NCI-H446 (cell line): Measurements from ENCODE around the gene PITPNM3.

Experiments
- DNase-seq, 2 experiments: peaks; one replicate each; lab custom pipeline; 2025; lab: John Stamatoyannopoulos, UW

The PITPNM3 gene

DNA sequence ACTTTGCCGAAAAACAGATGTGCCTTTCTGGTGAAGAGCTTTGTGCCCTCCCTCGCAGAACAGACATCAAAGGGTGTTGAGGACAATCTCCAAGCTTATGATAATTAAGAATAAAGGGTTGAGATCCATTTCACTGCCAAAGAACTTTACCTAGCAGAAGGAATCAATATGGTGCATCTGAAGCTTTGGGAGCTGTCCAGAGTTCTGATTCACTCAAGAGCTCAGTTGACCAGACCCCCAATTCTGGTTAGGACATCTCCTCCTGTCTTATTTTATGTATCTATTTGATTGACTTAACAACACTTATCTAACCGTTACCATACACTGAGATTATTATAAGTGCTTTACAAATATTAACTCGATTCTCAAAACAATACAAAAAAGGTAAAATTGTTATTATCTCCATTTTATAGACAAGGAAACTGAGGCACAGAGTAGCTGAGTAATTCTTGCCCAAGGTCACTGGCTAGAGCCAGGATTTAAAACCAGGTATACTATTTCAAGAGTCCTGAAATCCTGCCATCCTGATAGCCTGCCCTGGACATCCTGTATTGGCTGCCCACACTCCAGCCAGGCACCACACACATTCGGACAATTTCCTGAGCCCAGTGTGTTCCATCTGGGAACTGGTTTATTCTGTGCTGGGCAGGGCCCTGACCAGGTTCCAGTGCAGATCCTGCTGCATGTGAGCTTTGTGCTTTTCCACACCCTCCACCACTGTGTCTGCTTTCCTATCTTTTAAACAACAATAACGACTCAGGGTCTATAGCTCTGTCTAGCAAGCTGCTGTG is 29.8 kb downstream of the PITPNM3 start:
- DNase-seq: no peak

DNA sequence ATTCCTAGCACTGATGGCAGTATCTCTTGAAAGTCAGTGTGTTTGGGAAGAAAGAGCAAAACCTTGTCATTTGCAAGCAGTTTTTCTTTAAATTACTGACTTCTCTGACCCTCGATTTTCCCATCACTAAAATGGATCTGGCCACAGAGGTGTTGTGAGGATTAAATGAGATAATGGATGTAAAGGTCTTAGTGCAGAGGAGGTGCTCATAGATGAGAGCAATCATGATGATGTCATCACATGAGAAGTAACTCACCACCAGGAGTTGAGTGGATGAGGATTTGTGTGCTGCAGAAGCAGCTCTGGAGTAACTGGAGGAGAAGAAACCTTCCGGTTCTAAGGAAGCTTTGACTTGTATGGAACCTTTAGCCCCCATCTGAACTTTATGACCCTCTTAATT is 30.6 kb downstream of the PITPNM3 start:
- DNase-seq: no peak

DNA sequence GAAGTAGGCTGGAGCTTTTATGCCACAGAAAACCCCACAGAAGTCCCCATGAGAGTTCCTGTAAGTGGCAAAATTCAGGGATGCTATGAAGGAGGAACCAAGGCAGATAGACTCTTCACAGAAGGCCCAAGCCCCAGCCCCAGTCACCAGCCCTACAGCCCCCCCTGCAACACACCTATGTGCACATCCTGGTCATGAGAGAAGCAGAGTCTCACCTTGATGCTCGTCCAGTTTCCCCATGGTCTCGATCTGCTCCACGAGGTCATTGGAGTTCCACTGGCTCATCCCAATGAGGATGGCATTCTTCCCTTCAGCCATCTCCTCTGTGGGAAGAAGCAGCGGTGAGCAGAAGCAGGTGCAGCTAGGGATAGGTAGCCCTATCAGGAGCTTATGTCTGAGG is 31.2 kb downstream of the PITPNM3 start:
- no peak for DNase-seq

DNA sequence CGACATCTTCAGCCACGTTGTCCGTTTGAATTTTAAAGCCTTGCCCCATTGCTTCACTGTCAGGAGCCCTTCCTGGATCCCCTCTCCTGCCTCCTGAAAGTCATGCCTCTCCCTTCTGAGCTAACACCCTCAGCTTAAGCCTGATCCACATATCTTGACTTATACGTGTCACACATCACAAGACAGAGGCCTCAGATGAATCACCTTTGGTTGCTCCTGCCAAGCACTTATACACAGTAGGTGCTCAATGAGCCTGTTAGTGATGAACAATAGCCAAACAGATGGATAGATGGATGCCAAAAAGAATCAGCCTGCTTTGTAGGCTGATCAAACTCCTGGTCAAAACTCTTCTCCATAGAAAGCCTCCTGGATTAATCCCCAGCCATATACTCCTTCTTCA is 31.8 kb downstream of the PITPNM3 start:
- peak in 1 of 2 experiments; percentile 14 for DNase-seq

DNA sequence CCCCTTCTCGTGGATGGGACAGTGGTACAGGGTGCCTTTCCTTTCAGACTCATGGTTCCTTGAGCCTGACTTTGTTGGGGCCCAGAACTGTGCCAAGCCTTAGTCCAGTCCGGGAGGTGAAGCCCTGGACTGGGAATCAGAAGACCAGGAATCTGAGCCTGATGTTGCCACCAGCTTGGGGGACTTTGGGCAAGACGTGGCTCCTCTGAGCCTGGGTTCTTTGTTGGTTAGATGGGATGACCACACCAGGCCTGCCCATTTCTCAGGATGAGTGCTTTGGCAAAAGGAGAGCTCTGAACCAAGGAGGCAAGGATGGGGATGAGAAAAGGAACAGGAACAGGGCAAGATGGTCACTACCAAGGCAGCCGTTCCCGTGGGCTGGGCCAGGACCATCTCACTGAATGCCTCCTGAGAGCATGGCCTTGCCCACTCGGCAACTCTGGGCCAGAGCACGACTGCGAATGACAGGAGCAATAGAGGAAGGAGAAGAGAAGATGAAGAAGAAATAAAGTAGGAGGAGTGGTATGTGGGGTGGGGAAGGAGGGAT is 32.5 kb downstream of the PITPNM3 start:
- no peak for DNase-seq

DNA sequence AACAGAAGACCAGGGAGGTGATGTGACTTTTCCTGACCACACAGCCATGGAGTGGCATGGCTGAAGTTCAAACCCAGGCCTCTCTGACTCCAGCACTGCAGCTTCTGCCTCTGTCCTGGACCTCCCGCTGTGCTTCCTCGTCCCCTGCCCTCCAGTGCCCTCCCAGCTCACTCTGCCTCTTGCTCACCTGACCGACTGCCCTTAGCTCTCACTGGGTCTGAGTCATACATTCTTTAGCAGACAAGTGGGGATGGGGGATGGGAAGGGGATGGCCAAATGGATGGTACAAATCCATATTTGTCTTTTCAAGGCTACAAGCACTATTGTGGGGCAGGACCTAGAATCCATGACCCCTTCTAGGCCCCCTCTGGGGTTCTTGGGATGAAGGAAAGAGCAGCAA is 33.0 kb downstream of the PITPNM3 start:
- no peak for DNase-seq

DNA sequence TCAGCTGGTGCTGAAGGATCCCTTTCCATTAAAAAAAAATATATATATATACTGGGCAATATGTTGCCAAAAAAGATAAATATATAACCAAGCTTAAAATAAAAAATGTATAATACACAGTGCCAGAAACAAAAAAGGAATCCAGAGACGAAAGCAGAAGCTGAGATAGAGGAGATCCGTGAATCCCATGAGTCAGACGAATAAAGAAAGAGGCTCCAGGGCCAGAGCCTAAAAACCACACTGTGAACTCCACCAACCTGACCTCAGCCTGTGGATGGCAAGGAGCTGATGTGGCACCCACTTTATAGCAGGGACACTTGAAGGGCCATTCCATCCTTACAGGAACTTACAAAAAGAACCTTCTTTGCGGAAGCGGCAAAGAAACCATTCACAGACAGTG is 34.8 kb downstream of the PITPNM3 start:
- DNase-seq: no peak

DNA sequence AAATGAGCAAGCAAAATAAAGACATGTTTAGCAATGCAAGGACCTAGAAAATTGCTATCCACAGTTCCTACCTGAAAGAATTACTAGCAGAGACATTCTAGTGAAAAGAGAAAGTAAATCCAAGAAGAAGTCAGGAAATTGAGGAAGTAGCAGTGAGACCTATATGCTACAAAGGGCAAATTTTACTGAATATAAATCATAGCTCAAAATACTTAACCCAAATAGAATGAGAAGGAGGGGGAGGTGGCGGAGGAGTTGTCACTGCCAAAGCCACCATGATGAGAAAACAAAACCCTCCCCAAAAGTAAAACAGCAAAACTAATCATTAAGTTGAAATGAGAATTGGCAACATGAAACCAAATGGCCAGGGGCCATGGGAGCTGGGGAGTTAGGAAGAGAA is 39.3 kb downstream of the PITPNM3 start:
- no peak for DNase-seq

DNA sequence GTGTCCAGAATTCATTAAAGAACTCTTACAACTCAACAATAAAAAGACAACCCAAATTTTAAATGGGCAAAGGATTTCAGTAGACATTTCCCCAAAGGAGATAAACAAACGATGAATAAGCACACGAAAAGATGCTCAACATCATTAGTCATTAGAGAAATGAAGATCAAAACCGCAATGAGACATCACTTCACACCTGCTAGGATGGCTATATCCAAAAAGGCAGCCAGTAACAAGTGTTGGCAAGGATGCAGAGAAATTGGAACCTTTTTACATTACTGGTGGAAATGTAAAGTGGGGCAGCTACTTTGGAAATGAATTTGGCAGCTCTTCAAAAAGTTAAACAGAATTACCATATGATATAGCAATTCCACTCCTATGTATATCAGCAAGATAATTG is 42.0 kb downstream of the PITPNM3 start:
- DNase-seq: peak in 1 of 2 experiments; percentile 37

DNA sequence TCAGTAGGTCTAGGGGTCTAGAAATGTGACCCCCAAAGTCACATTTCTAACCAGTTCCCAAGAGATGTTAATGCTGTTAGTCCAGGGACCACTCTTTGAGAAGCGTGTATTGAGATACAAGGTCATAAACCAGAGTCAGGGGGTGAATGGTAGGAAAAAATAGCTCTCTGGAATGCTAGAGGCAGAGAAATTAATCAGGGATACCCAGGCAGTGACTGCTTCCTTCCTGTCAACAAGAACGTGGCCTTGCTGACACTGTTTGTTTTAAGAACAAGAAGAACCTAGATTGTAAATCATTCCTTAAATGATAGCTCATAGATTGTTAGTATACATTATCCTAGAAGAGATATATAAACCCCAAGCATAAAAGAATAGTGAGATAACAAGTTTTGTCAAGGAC is 43.8 kb downstream of the PITPNM3 start:
- no peak for DNase-seq

DNA sequence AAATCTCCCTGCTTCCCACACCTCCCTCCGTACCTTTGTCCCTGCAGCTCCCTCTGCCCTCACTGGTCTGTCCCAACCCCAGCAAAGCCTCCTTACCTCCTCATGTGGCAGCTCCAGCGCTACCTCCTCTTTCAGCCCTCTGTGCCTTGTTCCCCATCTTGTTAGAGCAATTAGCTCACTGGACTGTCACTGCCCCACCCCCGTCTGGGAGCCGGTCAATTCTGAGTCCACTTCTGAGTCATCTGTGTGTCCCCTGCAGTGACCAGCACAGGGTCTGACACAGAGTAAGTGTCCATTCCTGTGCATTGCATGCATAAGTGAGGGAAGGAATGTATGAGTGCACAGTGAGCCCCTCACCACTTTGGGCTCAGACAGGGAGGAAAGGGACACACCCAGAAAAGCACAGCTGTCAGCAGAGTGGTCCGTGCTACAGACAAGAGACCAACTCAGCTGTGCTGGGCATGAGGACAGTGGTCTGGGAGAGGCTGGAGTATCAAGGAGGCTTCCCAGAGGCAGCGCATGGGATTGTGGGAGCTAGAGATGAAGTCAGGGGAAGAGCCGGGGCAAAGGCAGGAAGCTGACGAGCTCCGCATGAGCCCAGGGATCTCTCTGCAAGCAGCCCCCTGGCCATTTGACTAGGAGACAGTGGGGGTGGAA is 45.9 kb downstream of the PITPNM3 start:
- no peak for DNase-seq

DNA sequence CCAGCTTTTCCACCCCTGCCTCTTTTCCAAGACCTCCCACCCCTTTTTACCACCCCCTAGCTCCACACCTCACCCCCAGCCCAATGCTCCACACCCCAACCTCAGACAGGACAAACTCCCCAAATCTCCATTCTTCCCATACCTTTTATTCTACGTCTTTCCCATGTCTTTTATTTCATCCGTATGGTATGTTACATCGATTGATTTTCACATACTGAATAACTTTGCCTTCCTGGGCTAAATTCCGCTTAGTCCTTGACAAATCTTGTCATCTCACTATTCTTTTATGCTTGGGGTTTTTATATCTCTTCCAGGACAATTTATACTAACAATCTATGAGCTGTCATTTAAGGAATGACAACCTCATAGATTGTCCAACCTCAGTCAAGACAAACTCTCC is 46.4 kb downstream of the PITPNM3 start:
- no peak for DNase-seq

DNA sequence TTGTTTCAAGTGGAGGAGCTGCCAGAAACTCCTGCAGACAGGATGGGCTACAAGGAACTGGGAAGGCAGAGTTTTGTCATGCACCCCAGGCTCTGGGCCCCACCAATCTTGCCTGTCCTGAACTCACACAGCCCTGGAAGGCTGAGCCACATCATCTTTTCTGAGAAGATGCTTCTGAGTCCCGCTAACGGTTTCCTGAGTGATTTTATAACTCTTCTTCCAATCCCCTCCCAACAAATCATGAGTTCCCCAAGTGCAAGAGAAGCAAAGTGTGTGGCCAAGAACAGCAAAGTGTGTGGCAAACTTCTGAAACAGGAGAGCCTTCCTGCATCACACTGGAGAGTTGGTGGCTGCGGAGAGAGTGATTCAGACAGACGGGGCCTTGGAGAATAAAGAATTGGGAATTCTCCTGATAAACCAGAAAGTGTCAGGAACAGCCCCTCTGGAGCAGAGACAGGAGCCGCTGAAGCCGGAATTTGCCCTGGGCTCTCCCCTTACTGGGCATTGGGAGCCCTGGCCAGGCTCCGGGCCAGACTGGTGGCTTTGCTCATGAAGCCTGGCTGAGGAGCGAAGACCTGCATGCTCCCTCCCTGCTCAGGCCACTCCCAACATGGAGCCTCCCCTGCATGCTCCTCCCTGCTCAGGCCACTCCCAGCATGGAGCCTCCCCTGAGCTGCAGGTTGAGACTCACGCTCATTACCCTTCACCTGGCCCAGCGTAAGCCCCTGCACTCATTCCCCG is 47.2 kb downstream of the PITPNM3 start:
- no peak for DNase-seq

DNA sequence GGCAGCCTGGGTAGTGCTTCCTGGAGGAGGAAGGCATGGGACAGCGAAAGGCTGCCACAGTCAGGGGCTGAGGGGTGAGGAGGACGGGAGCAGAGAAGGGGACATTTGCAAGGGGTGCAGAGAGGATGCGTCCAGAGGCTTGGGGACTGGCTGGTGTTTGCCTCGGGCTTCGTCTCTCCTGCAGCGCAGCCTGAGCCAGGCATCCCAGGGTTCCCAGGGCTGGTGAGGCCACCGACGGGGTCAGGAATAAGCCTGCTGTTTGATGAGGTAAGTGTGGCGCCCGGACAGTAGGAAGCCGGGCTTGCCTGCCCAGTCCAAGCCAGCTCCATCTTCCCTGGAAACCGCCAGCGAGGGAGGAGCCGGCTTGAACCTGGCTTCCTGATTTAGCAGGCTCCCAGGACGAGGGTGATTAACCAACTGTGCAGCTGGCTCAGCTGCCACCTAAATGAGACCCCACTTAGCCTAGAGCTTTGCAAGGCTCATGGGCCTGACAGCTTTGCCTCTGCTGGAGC is 47.8 kb downstream of the PITPNM3 start:
- DNase-seq: peak; percentile 45 to 78

DNA sequence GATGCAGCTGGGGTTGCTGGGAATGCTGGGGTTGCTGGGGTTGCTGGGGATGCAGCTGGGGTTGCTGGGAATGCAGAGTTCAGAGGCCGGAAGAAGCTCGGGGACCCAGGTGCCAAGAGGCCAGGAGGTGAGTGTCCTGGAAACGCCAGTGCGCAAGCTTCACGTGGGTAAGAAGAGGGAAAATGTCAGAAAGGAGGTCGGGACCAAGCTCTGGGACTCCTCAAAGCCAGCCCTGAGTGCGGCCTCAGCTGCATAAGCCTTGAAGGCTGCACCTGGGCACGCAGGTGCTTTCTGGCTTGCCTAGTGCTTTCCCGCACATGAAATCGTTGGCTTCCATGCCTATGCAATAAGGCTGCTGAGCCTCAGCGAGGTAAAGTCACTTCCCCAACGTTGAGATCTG is 48.3 kb downstream of the PITPNM3 start:
- no peak for DNase-seq

DNA sequence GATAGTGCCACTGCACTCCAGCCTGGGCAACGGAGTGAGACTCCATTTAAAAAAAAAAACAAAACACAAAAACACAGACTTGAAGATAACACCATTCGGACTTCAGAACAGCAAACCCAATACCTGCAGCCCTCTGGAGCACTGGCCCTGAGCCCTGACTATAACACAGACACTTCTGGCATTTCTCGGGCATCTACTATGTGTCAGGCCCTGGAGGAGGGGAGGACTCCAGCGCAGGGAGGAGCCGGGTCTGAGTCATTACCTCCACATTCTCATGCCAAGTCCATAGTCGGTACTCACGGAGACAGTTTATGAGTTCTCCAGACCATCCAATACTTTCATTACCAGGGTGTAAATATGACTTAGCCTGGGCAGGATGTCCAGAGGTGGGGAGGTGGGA is 48.8 kb downstream of the PITPNM3 start:
- DNase-seq: peak; percentile 19 to 25

DNA sequence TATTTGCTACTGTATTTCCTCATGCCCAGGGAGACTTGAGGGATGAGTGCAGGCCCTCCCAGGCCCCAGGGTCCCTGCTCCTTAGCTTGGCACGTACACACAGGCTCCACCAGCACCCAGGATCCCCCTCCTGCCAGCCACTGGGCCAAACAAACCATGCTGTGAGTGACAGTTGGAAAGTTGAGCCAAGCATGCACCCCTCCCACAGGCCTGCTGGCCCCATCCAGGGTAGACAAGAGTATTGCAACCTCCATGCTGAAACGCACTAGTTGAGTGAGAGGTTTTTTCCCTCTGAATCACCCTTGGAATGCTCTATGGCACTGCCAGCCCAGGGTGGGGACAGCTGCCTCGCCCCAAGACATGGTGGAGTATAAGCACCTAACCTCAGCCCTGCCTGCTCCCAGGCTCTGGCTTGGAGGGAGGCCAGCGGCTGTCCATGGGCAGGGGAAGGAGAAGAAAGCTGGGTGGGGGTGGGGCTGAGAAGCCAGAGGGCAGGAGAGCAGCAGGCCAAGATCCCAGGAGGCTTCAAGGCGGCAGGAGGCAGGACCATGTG is 49.6 kb downstream of the PITPNM3 start:
- no peak for DNase-seq

DNA sequence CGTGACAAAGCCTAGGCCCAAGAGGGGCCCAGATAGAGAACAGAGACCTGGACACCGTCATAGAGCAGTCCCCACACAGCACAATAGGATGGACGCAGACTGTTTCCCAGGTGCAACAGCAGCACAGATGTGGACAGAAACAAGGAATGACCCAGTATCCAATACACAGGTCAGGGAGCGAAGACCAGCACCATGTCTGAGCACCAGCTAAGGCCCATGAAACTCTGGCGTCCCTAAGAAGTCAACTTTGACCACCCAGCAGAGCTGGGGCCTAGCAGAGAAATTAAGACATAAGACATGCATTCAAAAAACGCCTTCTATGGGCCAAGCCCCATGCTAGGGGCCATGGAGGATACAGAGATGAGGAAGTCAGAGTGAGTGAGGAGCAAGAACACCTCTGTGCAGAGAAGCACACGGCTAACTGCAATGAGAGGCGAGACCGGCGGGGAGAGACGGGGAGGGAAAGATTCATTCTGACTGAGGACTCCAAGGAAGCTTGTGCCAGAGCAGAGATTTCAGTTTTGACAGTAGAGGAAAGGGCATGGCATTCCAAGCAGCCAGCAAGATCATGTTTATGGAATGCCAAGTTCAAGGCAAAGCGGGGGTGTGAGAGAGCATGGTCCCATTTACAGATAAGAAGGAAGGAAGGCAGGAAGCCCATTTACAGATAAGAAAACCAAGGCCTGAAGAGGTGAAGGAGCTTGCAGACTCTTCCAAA is 50.8 kb downstream of the PITPNM3 start:
- no peak for DNase-seq

DNA sequence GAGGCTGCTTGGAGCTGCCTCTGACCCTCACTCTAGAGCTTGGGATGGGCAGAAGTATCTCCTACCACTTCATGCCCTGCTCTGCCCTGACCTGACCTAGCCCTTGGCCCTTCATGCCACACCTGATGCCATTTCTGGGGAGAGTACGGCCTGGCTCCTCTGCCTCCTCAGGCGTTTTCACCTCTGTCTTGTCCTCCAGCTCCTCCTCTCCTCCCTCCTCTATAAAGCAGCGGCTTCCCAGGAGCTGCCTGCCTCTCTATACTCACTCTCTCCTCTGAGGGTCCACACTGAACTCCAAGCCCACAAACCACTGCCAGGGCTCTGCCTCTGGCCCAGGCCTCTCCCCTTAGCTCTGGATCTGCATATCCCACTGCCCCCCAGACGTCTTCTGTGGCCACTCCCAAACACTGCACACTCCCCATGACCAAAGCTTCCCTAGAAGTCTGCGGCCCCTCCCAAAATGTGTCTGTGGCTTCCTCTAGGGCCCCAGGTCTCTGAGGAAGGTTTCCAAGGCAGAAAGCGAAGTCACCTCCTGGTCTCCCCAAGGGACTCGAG is 52.6 kb downstream of the PITPNM3 start:
- no peak for DNase-seq

DNA sequence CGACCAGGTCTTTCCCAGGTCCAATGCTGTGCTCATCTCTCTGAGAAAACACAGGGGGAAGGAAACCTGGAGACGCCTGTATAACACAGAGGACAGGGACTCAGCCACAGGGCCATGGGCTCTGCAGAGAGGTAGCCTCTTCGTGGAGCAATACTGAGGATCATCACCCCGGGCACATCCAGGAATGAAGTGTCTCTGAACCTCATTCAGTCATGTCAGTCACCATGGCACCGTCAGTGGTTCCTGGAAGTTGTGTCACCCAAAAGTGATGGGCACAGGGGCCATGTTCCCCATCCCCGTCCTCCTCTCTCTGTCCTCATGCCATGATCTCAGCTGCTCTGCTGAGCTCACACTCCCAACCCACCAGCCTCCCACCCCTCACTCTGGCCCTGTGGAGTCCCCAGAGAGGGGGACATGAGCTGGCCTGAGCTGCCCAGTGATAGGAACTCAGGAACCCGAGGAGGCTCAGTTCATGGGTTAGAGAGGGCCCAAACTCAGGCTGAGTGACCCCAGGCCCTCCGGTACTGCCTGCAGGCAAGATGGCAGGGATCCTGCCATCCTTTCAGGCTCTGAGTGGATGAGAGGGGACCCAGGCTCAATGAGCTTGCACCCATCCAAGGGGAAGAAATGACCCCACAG is 53.4 kb downstream of the PITPNM3 start:
- no peak for DNase-seq

DNA sequence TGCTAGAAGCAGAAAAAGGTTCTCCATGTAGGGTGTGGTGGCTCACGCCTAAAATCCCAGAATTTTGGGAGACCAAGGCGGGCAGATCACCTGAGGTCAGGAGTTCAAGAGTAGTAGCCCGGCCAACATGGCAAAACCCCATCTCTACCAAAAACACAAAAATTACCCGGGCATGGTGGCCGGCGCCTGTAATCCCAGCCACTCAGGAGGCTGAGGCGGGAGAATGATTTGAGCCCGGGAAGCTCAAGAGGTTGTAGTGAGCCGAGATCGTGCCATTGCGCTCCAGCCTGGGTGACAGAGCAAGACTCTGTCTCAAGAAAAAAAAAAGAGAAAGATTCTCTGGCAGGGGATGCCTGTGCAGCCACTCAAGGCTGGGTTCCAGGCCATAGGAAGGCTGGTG is 54.2 kb downstream of the PITPNM3 start:
- DNase-seq: no peak
